GM21526 (cell line): ENCODE results near the gene CMC2.

Experiments used
- ATAC-seq: cut with Tn5 transposase; IDR thresholded peaks from one replicate; pipeline ENCODE4 v1.9.1; 2021; ENCODE audit warnings: moderate library complexity; ENCODE audit not compliant: unreplicated experiment, low FRiP score

CMC2 gene

GRCh38 chr16:81006813-81007695 is at the start of gene CMC2, which contains the start of gene CENPN:
TSS of gene CMC2 (minus strand) at chr16:81006885. CDS start at chr16:80997394, 9,491 bp downstream.
TSS of gene CENPN (plus strand) at chr16:81007214. CDS start at chr16:81011940, 4,726 bp downstream.
- peak; percentile 80 for ATAC-seq

DNA sequence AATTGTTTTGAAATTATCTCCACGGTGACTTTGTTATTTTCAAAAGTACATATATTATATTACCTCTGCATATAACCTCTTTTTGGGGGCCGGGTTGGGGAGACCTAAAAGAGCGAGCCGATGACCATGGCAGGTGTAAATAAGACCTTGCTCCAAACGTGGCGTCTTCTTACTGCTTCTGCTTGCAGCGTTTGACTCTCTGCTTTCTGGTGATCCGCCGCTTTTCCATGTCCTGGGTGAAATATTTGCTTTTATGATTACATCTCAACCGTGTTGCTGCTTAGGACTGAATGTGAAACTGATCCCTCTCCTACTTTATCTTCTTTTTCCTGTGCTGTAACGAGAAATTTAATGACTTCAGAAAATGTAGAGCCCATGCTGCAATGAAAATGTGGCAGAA is 47.1 kb upstream of the CMC2 start:
- no peak for ATAC-seq

GRCh38 chr16:81042821-81043220 is 36.1 kb upstream of the CMC2 start:
- ATAC-seq, result no peak

GRCh38 chr16:81041696-81042095 is 35.0 kb upstream of the CMC2 start:
- ATAC-seq, result no peak

DNA sequence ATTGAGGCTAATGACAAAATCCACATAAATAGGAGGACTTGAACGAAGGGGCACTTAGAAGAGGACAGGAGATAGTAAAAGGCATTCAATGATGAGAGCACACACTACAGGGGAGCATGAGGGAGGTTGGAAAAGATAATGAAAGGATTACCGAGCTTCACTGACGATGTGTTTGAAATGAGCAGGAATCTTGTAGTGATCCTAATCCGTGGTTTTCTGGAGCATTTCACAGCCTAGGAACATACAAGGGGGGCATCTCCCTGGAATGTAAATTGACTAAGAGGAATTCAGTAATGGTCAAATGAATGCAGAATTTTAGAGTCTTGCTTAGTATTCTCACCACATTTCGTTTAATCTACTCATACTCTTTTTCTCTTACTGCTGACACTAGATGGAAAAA is 34.2 kb upstream of the CMC2 start:
- ATAC-seq, result no peak

DNA sequence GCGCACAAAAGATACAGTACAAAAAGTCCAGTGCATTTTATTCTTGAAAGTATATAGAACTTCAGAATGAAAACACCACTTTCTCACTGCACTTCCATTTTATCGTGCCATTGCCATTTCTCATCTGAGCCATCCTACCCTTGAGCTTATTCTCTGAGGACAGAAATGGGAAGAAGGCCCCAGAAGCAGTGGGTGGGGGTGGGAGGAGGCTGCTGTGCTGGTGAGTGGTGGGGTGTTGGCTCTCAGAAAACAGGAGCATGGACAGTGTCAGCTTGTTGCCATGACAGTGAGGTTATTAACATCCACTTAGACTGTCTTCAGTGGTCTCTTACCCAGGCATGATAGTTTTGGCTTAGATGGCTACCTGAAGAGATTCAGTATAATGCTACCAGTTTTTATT is 33.4 kb upstream of the CMC2 start:
- no peak for ATAC-seq

- ATAC-seq, result no peak
Measured at GRCh38 chr16:81036751-81037350, 30.2 kb upstream of the CMC2 start.

DNA sequence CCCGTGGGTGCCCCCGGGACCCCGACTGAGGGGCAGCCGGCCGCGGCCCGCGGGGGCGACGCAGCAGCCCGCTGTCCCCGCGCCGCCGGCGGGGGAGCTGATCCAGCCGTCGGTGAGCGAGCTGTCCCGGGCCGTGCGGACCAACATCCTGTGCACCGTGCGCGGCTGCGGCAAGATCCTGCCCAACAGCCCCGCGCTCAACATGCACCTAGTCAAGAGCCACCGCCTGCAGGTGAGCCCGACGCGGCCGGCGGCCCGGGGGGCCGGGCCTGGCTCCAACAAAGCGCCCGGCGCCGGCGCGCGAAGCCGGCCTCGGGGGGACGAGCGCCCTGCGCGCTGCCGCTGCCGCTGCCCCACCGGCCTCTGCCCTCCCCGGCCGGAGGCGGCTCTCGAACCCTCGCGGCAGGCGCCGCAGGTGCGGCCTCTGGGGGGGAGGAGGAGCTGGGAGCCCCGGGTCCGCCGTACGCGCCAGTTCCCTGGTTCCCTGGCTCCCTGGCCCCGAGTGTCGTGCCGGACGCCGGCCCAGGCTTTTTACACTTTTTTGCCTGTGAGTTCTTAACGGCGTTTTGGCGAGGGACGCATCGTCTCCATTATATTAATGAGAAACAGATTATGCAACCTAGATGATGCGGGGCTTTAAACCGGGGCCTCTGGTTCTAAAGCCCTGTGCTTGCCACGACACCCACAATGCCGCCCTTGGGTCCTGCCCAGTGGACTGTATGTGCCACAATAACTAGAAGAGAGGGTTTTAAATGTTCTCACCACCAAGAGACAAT is 29.5 kb upstream of the CMC2 start:
- peak; percentile 49 for ATAC-seq

GRCh38 chr16:81035398-81035974 is 28.8 kb upstream of the CMC2 start, which contains the start of gene ATMIN:
TSS of gene ATMIN (plus strand) at chr16:81035842. CDS start at chr16:81035871, 29 bp downstream.
- ATAC-seq, result peak; percentile 78

DNA sequence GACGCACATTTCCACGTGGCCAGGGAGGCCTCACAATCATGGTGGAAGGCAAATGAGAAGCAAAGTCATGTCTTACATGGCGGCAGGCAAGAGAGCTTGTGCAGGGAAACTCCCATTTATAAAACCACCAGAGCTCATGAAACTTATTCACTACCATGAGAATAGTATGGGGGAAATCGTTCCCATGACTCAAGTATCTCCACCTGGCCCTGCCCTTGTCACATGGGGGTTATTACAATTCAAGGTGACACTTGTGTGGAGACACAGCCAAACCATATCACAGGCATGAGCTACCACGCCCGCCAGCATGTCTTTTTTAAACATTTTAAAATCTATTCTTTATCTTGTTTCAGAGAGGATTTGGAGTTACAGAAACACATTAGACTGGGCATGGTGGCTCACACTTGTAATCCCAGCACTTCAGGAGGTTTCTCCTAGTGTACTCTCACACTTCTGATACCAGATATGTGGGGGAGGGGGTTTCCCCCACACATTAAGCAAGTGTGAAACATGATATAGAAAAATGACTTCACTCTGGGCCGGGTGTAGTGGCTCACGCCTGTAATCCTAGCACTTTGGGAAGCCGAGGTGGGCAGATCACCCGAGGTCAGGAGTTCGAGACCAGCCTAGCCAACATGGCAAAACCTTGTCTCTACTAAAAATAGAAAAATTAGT is 23.4 kb upstream of the CMC2 start:
- no peak for ATAC-seq

DNA sequence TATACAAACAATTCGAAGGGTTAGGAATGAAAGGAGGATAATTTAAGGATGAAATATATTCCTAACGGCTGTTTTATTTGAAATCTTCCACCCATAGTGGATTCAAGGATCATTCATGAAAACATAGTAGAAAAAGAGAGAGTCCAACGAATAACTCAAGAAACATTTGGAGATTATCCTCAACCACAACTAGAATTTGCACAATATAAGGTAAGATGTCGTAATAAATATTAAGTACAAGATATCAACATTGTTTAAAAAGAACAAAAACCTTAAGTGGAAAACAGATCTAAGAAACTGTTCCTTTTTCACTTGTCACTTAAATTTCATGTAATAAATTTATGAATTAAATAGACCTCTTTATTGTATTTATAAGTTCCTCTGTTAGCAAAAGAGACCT is 19.7 kb upstream of the CMC2 start:
- ATAC-seq, result no peak

DNA sequence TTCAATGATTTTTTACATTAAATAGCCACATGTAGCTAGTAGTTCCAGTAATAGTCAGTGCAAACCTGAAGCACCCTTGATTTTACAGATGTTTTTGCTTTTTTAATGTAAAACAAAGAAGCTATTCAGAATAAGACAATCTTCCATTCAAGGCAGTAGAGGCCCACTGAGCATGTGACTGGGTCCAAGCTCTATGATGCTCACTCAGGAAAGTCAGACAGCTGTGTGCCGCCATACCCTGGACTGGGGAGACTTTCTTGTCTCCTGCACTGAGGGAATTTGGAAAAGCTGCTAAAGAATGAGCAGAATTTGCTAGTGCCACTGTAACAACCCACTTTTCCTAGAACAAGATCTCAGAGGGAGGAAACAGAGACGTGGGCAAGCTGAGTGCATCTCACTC is 11.8 kb upstream of the CMC2 start:
- ATAC-seq, result no peak

GRCh38 chr16:81014672-81015071 is 8.0 kb upstream of the CMC2 start:
- no peak for ATAC-seq

DNA sequence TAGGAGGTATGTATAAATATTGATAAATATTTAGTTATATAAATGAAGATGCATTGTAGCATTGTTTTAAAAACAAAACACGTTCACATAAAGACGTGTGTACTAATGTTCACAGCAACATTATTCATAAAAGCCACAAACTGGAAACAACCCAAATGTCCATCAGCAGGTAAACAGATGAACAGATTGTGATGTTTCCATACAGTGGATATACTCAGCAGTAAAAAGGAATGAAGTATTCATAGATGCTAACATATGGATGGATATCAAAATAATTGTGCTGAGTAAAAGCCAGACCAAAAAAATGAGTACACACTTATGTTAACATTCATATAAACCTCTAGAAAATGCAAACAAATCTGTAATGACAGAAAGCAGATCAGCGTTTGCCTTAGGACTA is 6.3 kb upstream of the CMC2 start:
- no peak for ATAC-seq

GRCh38 chr16:81008505-81008789 is 1.8 kb upstream of the CMC2 start:
- no peak for ATAC-seq

GRCh38 chr16:81006211-81006812 is 373 bp downstream of the CMC2 start:
- ATAC-seq, result peak; percentile 33

- no peak for ATAC-seq
Measured at GRCh38 chr16:81005610-81006161, 999 bp downstream of the CMC2 start.

- ATAC-seq, result no peak
Measured at GRCh38 chr16:81004646-81005353, 1.9 kb downstream of the CMC2 start.
